SK-N-MC (cell line): Measurements from ENCODE around the gene SHISAL2A.

Experiments used
- DNase-seq: peaks from one replicate; pipeline ENCODE4 v3.0.0-alpha.2; 2011; ENCODE audit warnings: low read depth, low spot score
- H3K27ac ChIP-seq: fragments of 200-600 bp; sonication (generic); 2 replicates; pipeline ENCODE4 v1.5.1; 2016; ENCODE audit warnings: mixed run types
- H3K36me3 ChIP-seq: fragments of 200-600 bp; sonication (generic); 2 replicates; pipeline ENCODE4 v1.6.1; 2017; ENCODE audit warnings: antibody characterized with exemption, low read length, mixed read lengths; ENCODE audit not compliant: insufficient read depth
- H3K4me3 ChIP-seq: fragments of 200-600 bp; sonication (generic); 2 replicates; pipeline ENCODE4 v1.5.1; 2016
- H3K9ac ChIP-seq: fragments of 200-600 bp; sonication (generic); 2 replicates; pipeline ENCODE4 v1.8.0; 2017; ENCODE audit warnings: mixed run types, mixed read lengths; ENCODE audit not compliant: insufficient read length
- H3K9me3 ChIP-seq: fragments of 200-600 bp; sonication (generic); 2 replicates; pipeline ENCODE4 v1.6.1; 2017; ENCODE audit warnings: low read depth, mild to moderate bottlenecking, antibody characterized with exemption, low read length, moderate library complexity, mixed read lengths
- EZH2 ChIP-seq: fragments of 200-600 bp; sonication (generic); IDR thresholded peaks from one replicate; pipeline ENCODE4 v1.6.1; 2017; ENCODE audit warnings: antibody characterized with exemption
- FOXP2 ChIP-seq: optimal IDR thresholded peaks from 2 replicates; pipeline ENCODE3; 2011; ENCODE audit warnings: mild to moderate bottlenecking, moderate library complexity; ENCODE audit not compliant: insufficient read depth; ENCODE audit errors: extremely low read length, control extremely low read depth
- POLR2AphosphoS5 ChIP-seq: IDR thresholded peaks from 2 replicates; pipeline ENCODE4 v1.6.1; 2012; ENCODE audit warnings: mild to moderate bottlenecking, low read depth, low read length, borderline replicate concordance

The SHISAL2A gene

GRCh38 chr1:52632732-52633290, at the start of gene SHISAL2A:
TSS of gene SHISAL2A (plus strand) at chr1:52633168. CDS start at chr1:52633494, 326 bp downstream.
- no peak for DNase-seq
- no peak for TF ChIP-seq FOXP2
- TF ChIP-seq POLR2AphosphoS5, result no peak
- no peak for TF ChIP-seq EZH2
- Histone ChIP-seq H3K4me3 (no peak within 1 kb of the TSS), H3K27ac (no peak within 1 kb of the TSS), H3K9me3 (no peaks in the 10 kb centered on the region), H3K9ac (no peak within 1 kb of the TSS), H3K36me3 (no peaks in the 10 kb centered on the region)

DNA sequence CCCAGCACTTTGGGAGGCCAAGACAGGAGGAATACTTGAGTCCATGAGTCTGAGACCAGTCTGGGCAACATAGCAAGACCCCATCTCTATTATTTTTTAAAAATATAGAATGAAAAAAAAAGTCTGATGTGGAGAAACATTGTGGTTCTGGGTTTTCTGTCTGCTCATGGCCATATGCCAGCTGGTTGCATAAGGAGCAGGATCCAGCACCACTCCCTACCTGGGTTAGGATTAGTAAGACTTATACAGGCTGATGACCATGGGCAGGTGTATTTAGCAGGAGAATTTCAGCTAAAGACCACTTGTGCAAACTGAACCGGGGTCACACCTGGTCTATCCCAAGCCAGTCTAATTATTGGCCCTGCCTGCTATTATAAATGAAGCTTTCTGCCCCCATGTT, 47.5 kb upstream of the SHISAL2A start:
- Histone ChIP-seq H3K4me3 (no peak overlapping the region), H3K27ac (no peak overlapping the region), H3K36me3 (no peaks in the 10 kb centered on the region), H3K9ac (no peak overlapping the region), H3K9me3 (no peaks in the 10 kb centered on the region)
- TF ChIP-seq FOXP2 (no peak), POLR2AphosphoS5 (no peak), EZH2 (no peak)
- DNase-seq, result no peak

DNA sequence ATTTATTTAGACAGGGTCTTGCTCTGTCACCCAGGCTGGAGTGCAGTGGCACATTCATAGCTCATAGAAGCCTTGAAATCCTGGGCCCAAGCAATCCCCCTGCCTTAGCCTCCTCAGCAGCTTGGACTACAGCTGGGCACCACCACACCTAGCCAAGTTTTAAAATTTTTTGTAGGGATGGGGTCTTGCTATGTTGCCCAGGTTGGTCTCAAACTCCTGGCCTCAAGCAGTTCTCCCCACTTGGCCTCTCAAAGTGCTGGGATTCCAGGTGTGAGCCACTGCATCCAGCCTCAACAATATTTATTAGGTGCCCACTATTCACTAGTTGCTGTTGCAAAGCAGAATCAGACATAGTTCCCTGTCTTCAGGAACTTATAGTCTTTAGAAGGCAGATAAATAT, 44.9 kb upstream of the SHISAL2A start:
- no peaks in the 10 kb centered on the region for H3K9me3 ChIP-seq
- no peak overlapping the region for H3K9ac ChIP-seq
- DNase-seq, result no peak
- no peak overlapping the region for H3K4me3 ChIP-seq
- H3K27ac ChIP-seq, result no peak overlapping the region
- no peaks in the 10 kb centered on the region for H3K36me3 ChIP-seq
- TF ChIP-seq FOXP2 (no peak), POLR2AphosphoS5 (no peak), EZH2 (no peak)

GRCh38 chr1:52588535-52588934, 44.4 kb upstream of the SHISAL2A start:
- TF ChIP-seq POLR2AphosphoS5 (no peak), EZH2 (no peak), FOXP2 (no peak)
- H3K9me3 ChIP-seq, result no peaks in the 10 kb centered on the region
- H3K4me3 ChIP-seq, result no peak overlapping the region
- H3K9ac ChIP-seq, result no peak overlapping the region
- DNase-seq, result no peak
- no peaks in the 10 kb centered on the region for H3K36me3 ChIP-seq
- no peak overlapping the region for H3K27ac ChIP-seq

GRCh38 chr1:52590266-52590665, 42.7 kb upstream of the SHISAL2A start:
- Histone ChIP-seq H3K36me3 (no peaks in the 10 kb centered on the region), H3K9me3 (no peaks in the 10 kb centered on the region), H3K27ac (no peak overlapping the region), H3K4me3 (no peak overlapping the region), H3K9ac (no peak overlapping the region)
- no peak for DNase-seq
- TF ChIP-seq FOXP2 (no peak), POLR2AphosphoS5 (no peak), EZH2 (no peak)

DNA sequence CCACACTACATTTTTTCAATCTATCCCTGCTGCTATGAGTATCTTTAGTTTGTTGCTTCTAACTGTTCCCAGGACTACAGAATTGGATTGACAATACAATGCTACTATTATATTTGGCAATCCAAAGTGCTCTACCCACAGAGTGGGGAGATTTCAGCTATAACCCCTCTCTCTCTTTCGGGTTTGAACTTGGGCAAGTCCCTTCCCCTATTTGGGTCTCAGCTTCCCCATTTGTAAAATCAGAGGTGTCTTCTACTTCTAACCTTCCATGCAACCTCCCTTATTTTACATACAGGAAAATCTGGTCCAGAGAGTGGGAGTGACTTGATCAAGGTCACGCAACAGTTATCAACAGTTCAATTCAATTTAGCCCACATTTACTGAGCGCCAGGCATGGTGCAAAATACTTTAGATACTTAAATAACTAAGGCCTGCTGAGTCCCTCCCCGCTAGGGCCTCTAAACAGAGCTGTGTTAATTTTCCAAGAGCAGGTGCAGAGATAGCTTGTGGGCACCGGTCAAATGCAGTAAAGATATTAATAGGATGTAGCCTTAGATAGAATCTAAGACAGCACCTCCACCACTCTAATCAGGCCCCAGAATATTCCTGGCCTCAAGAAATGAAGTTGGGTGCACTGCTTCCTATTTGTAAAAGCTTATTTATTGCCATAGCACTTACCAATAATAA, 40.2 kb upstream of the SHISAL2A start:
- H3K4me3 ChIP-seq, result no peak overlapping the region
- no peak for DNase-seq
- no peak overlapping the region for H3K9ac ChIP-seq
- TF ChIP-seq EZH2, result no peak
- no peak for TF ChIP-seq FOXP2
- TF ChIP-seq POLR2AphosphoS5, result no peak
- no peaks in the 10 kb centered on the region for H3K9me3 ChIP-seq
- no peak overlapping the region for H3K27ac ChIP-seq
- H3K36me3 ChIP-seq, result no peaks in the 10 kb centered on the region

GRCh38 chr1:52593495-52593894, 39.5 kb upstream of the SHISAL2A start:
- TF ChIP-seq EZH2 (no peak), POLR2AphosphoS5 (no peak), FOXP2 (no peak)
- Histone ChIP-seq H3K9me3 (no peaks in the 10 kb centered on the region), H3K4me3 (no peak overlapping the region), H3K36me3 (no peaks in the 10 kb centered on the region), H3K27ac (no peak overlapping the region), H3K9ac (no peak overlapping the region)
- no peak for DNase-seq

DNA sequence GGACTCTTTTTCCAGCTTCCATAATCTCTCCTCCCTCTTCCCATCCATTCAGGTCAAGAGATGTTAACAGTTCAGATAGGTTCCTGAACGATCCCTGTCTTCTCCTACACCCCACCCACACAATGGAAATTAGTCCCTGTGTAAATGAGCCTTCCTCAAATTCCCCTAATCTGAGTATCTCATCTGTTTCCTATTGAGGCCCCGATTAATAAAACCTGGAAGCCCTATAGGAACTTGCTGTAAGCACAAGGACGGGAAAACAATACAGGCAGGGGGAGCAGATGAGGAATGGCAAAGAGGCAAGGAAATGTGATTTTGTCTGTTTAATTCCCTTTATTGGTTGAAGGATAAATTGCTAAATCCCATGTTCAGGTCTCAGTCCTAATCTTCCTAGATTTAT, 37.9 kb upstream of the SHISAL2A start:
- Histone ChIP-seq H3K36me3 (no peaks in the 10 kb centered on the region), H3K4me3 (no peak overlapping the region)

GRCh38 chr1:52597912-52598311, 35.1 kb upstream of the SHISAL2A start:
- H3K36me3 ChIP-seq, result no peaks in the 10 kb centered on the region
- DNase-seq, result no peak
- TF ChIP-seq FOXP2 (no peak), EZH2 (no peak), POLR2AphosphoS5 (no peak)
- H3K9me3 ChIP-seq, result no peaks in the 10 kb centered on the region
- H3K9ac ChIP-seq, result no peak overlapping the region
- no peak overlapping the region for H3K4me3 ChIP-seq
- no peak overlapping the region for H3K27ac ChIP-seq

More for the DNA sequence above, 37.9 kb upstream of the SHISAL2A start:
- Histone ChIP-seq H3K27ac (no peak overlapping the region), H3K9ac (no peak overlapping the region), H3K9me3 (no peaks in the 10 kb centered on the region)
- no peak for DNase-seq
- TF ChIP-seq POLR2AphosphoS5 (no peak), FOXP2 (no peak)
